GM12873 (cell line): Measurements from ENCODE around the gene CREB5.

Experiments
- CTCF ChIP-seq: IDR thresholded peaks from 2 replicates; pipeline ENCODE4 v1.5.1; 2012; ENCODE audit warnings: low read depth, mild to moderate bottlenecking, moderate library complexity, low read length, control low read depth; ENCODE audit not compliant: insufficient read depth; ENCODE audit errors: missing control alignments

Gene CREB5

GRCh38 chr7:28778786-28779185, 366.5 kb downstream of the CREB5 start:
- TF ChIP-seq CTCF = no peak

- TF ChIP-seq CTCF = no peak
These were observed 367.6 kb downstream of the CREB5 start for GRCh38 chr7:28779954-28780353.

GRCh38 chr7:28782362-28782761, 370.0 kb downstream of the CREB5 start:
- no peak for TF ChIP-seq CTCF

- TF ChIP-seq CTCF = no peak
These were observed 372.0 kb downstream of the CREB5 start for GRCh38 chr7:28784171-28784902.

GRCh38 chr7:28785041-28785995, 373.0 kb downstream of the CREB5 start:
- TF ChIP-seq CTCF = no peak

GRCh38 chr7:28787106-28787505, 374.8 kb downstream of the CREB5 start:
- TF ChIP-seq CTCF = no peak

- no peak for TF ChIP-seq CTCF
These were observed 378.1 kb downstream of the CREB5 start for GRCh38 chr7:28790467-28790866.
